Retinal pigment epithelial cell (primary cell): ENCODE measurements around the gene PDE3A.

Experiments
- DNase-seq: peaks from one replicate; pipeline ENCODE4 v3.0.0-alpha.2; 2010; ENCODE audit warnings: low read depth
- H3K4me3 ChIP-seq: 2 replicates; pipeline ENCODE4 v1.5.1; 2011; ENCODE audit warnings: mild to moderate bottlenecking, low read length, control low read depth, moderate library complexity
- CTCF ChIP-seq: conservative IDR thresholded peaks from 2 replicates; pipeline ENCODE4 v1.5.1; 2011; ENCODE audit warnings: low read depth, low read length, control low read depth, inconsistent platforms

Gene PDE3A

GRCh38 chr12:20390846-20391245 is 22.5 kb downstream of the PDE3A start:
- H3K4me3 ChIP-seq, result no peak overlapping the region
- TF ChIP-seq CTCF, result no peak
- DNase-seq, result no peak

DNA sequence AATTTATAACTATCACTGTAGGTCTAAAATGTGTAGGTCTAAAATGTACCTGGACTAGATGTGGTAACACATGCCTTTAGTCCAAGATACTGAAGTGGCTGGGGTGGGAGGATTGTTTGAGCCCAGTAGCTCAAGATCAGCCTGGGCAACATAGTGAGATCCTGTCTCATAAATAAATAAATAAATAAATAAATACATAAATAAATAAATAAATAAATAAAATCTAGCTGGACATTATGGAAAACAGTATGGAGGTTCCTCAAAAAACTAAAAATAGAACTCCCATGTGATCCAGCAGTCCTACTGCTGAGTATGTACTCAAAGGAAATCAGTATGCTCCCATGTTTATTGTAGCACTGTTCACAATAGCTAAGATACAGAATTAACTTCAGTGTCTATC is 24.0 kb downstream of the PDE3A start:
- DNase-seq, result no peak
- H3K4me3 ChIP-seq, result no peak overlapping the region
- no peak for TF ChIP-seq CTCF

DNA sequence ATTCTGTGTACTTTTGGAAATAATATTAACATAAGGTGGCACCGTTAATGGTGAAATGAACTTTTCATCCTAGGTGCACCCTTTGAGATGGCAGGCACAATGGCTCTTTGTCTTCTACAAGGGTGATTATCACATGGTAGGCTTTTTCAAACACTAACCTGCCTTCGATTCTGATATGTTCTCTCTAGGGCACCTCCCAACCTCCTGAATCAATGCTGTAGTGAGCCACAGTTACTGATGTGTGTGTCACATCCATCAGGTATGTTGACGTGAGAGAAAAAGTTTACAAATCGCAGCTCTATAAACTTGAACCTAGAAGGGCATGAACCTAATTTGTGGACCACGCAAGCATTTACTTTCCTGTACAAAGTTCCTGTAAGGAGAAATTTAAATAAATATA is 25.4 kb downstream of the PDE3A start:
- no peak overlapping the region for H3K4me3 ChIP-seq
- no peak for DNase-seq
- TF ChIP-seq CTCF, result no peak

GRCh38 chr12:20395791-20396550 is 27.6 kb downstream of the PDE3A start:
- TF ChIP-seq CTCF, result no peak
- no peak overlapping the region for H3K4me3 ChIP-seq
- no peak for DNase-seq

DNA sequence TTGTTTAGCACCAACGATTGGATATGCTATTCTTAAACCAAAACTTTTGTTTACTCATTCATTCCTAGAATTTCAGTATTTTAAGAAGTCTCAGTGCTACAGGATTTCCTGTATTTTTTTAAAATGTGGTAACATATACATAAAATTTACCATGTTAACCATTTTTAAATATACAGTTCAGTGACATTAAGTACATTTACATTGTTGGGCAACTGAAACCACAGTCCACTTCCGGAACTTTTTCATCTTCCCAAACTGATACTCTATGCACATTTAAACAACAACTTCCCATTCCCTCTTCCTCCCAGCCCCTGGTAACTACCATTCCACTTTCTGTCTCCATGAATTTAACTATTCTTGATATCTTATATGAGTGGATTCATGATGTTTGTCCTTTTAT is 30.3 kb downstream of the PDE3A start:
- DNase-seq, result no peak
- TF ChIP-seq CTCF, result no peak
- H3K4me3 ChIP-seq, result no peak overlapping the region

DNA sequence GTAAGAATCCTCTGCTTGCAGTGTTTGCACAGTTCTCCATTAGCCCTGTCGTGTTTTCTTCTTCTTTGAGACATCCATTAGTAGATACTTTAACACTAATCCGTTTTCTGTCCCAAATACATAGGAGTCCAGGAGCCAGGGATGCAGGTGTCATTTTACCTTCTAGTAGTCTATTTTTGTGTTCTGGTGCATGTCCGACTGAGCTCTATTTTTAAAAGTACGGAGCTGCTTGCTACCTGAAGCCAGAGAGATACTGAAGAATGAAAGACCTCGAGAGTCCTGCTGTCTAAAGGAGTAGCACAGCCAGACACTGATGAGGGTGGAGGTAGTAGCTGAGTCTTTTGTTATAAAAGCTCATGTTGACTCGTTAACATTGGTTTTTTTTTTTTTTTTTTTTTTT is 31.7 kb downstream of the PDE3A start:
- no peak overlapping the region for H3K4me3 ChIP-seq
- DNase-seq, result no peak
- TF ChIP-seq CTCF, result no peak

GRCh38 chr12:20403230-20403629 is 34.9 kb downstream of the PDE3A start:
- no peak for TF ChIP-seq CTCF
- no peak for DNase-seq
- H3K4me3 ChIP-seq, result no peak overlapping the region
